ENCODE results near the gene C8A. TPM values are rescaled to one million over a fixed set of nuclear protein-coding genes. Genes with fewer than 3 reads are reported as not detected.

The C8A gene
- total RNA-seq, 1 experiment from 2014 or later, result not detected

DNA sequence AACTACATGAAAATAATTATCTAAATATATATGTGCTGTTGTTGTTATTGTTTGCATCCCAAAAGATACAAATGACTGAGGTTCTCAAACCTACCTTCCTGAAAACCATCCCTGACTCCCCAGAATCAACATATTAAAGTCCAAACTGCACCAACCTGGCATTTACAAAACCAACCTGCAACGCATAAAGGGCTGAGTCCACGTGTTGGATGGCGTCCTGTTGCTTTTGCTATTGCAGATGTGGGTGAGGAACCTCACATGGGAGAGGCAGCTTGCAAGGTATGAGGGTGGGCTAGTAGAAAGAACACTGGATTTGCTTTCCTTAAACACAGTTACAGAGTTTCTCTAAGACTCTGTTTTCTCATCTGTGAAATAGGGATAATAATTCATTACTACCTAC lies 112.8 kb downstream of the C8A start:
- Histone ChIP-seq H2BK15ac (ENCODE audit: low read depth, low read length) (no peak overlapping the region), H3K4ac (ENCODE audit: low read depth, low read length) (no peak overlapping the region), H3T11ph (ENCODE audit: low read length) (no peak overlapping the region), H3K79me1 (ENCODE audit: insufficient read depth, low read depth, low read length, poor library complexity, severe bottlenecking) (no peaks in the 10 kb centered on the region), H3K9me3 (ENCODE audit: control insufficient read depth, low read depth, low read length) (no peaks in the 10 kb centered on the region), H3K23ac (ENCODE audit: insufficient read length, low read depth, low read length) (no peak overlapping the region), H2BK12ac (ENCODE audit: insufficient read length, low read depth, low read length) (no peak overlapping the region), H4K8ac (replicated peaks; ENCODE audit: insufficient read length, low read depth, low read length) (no peak overlapping the region), H3K79me2 (ENCODE audit: insufficient read depth, low read length) (no peaks in the 10 kb centered on the region), H4K91ac (ENCODE audit: insufficient read length, low read depth, low read length) (no peak overlapping the region), H3K14ac (ENCODE audit: insufficient read depth, low read length) (no peak overlapping the region), H3K27me3 (ENCODE audit: insufficient read depth, low read length) (no peaks in the 10 kb centered on the region), H2BK20ac (ENCODE audit: low read depth, low read length, poor library complexity, severe bottlenecking) (no peak overlapping the region), H4K5ac (ENCODE audit: insufficient read length, low read depth, low read length) (no peak overlapping the region), H3K23me2 (ENCODE audit: insufficient read length, low read depth, low read length, poor library complexity, severe bottlenecking) (no peaks in the 10 kb centered on the region), H2AFZ (ENCODE audit: low read length) (no peak overlapping the region), H3K9ac (ENCODE audit: extremely low read depth, insufficient read length, low read length) (no peak overlapping the region), H2AK5ac (ENCODE audit: insufficient read length, low read length) (no peak overlapping the region), H3K4me1 (ENCODE audit: insufficient read depth, low read length) (no peaks in the 10 kb centered on the region), H2BK5ac (ENCODE audit: insufficient read length, low read length) (no peak overlapping the region), H3K56ac (ENCODE audit: insufficient read length, low read depth, low read length) (no peak overlapping the region), H2BK120ac (ENCODE audit: low read depth, low read length, poor library complexity, severe bottlenecking) (no peak overlapping the region), H3K18ac (ENCODE audit: insufficient read length, low read depth, low read length) (no peak overlapping the region), H4K20me1 (ENCODE audit: control insufficient read depth, insufficient read depth, insufficient read length) (no peaks in the 10 kb centered on the region), H3K27ac (ENCODE audit: insufficient read length, low read depth, low read length) (no peak overlapping the region), H3K4me2 (ENCODE audit: insufficient read depth, insufficient read length, low read length) (no peak overlapping the region)
- Mint-ChIP-seq H3K4me3 (no peak overlapping the region), H3K9me3 (no peaks in the 10 kb centered on the region), H3K36me3 (ENCODE audit: insufficient read depth in 1 of 3, low read depth in 3 of 3) (no peaks in the 10 kb centered on the region), H3K27ac (no peak overlapping the region), H3K4me1 (0 out of 4 replicates have a peak, but pooled peaks cover 0 to 5% of the 10 kb centered on the region in 2 experiments), H3K27me3 (ENCODE audit: low read depth) (peaks cover 2% of the 10 kb centered on the region; the same call in 1 of the 2 replicates)
- WGBS (ENCODE audit: extremely low coverage, insufficient read length, low lambda C conversion rate), result no CpG with 5 or more reads among the region's 3 CpGs
- TF ChIP-seq, protein P1, sequence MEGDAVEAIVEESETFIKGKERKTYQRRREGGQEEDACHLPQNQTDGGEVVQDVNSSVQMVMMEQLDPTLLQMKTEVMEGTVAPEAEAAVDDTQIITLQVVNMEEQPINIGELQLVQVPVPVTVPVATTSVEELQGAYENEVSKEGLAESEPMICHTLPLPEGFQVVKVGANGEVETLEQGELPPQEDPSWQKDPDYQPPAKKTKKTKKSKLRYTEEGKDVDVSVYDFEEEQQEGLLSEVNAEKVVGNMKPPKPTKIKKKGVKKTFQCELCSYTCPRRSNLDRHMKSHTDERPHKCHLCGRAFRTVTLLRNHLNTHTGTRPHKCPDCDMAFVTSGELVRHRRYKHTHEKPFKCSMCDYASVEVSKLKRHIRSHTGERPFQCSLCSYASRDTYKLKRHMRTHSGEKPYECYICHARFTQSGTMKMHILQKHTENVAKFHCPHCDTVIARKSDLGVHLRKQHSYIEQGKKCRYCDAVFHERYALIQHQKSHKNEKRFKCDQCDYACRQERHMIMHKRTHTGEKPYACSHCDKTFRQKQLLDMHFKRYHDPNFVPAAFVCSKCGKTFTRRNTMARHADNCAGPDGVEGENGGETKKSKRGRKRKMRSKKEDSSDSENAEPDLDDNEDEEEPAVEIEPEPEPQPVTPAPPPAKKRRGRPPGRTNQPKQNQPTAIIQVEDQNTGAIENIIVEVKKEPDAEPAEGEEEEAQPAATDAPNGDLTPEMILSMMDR (conservative IDR thresholded peaks at IDR 0.05), result no peak
- DNase-seq, result no peak

Other genes starting within 250 kb of the C8A start
- 3.9 and 4.0 TPM in 2 replicates for gene PRKAA2, start 209.5 kb upstream of the C8A start, total RNA-seq (2021)
- 0.33 and 0.48 TPM in 2 replicates for gene FYB2, start 35.4 kb upstream of the C8A start, total RNA-seq (2021)
- not detected in 2 replicates for gene C8B, start 111.2 kb downstream of the C8A start, total RNA-seq (2021)

Data from H9 (cell line).